Activated B cell treated with CpG ODN at 0.5 μM for 24 hours (primary cell): ENCODE results near the gene ATP8A2. TPM values are rescaled to one million over a fixed set of nuclear protein-coding genes. Genes with fewer than 3 reads are reported as not detected.

Experiments used
- ATAC-seq: fragments of 200-7000 bp; cut with Tn5 transposase; one replicate; pipeline ENCODE4 v1.10.0; 2021; ENCODE audit warnings: low read depth, mild to moderate bottlenecking, moderate library complexity
- CTCF ChIA-PET: fragments of 350-600 bp; sonication (Branson Sonifier 250); formaldehyde crosslinking; loops from one replicate; lab custom pipeline; 2021; ENCODE audit warnings: antibody characterized with exemption; lab: Charles Lee
- POLR2A ChIA-PET: fragments of 350-600 bp; sonication (Branson Sonifier 250); formaldehyde crosslinking; loops from one replicate; lab custom pipeline; 2021; ENCODE audit warnings: antibody characterized with exemption; lab: Charles Lee
- DNase-seq: peaks from one replicate; pipeline ENCODE4 v3.0.0; 2022
- H3K27ac Mint-ChIP-seq: one replicate; pipeline ENCODE4 v1.8.0; 2020; ENCODE audit warnings: mixed read lengths
- H3K27me3 Mint-ChIP-seq: one replicate; pipeline ENCODE4 v1.8.0; 2021; ENCODE audit warnings: mixed read lengths
- H3K36me3 Mint-ChIP-seq: one replicate; pipeline ENCODE4 v1.8.0; 2021; ENCODE audit warnings: low read depth, mixed read lengths
- H3K4me1 Mint-ChIP-seq: one replicate; pipeline ENCODE4 v1.8.0; 2021; ENCODE audit warnings: mixed read lengths
- H3K4me3 Mint-ChIP-seq: one replicate; pipeline ENCODE4 v1.8.0; 2020; ENCODE audit warnings: mild to moderate bottlenecking, mixed read lengths
- H3K9me3 Mint-ChIP-seq: one replicate; pipeline ENCODE4 v1.8.0; 2020; ENCODE audit warnings: mixed read lengths
- intact Hi-C: fragments of 100-400 bp; cut with micrococcal nuclease; formaldehyde crosslinking; loops from one replicate; pipeline ENCODE4 v1.15.1; 2024
- total RNA-seq: library from RNA; stranded (reverse); gene quantifications from 2 replicates; pipeline ENCODE4 v1.2.3, GENCODE V29; 2022
- TF ChIP-seq, protein P1 (sequence below): fragments of 200-600 bp; IDR thresholded peaks from one replicate; pipeline ENCODE4 v1.8.0; 2022; ENCODE audit warnings: antibody characterized with exemption, mild to moderate bottlenecking

Gene ATP8A2
- total RNA-seq, 1 donor from 2014 or later = not detected

DNA sequence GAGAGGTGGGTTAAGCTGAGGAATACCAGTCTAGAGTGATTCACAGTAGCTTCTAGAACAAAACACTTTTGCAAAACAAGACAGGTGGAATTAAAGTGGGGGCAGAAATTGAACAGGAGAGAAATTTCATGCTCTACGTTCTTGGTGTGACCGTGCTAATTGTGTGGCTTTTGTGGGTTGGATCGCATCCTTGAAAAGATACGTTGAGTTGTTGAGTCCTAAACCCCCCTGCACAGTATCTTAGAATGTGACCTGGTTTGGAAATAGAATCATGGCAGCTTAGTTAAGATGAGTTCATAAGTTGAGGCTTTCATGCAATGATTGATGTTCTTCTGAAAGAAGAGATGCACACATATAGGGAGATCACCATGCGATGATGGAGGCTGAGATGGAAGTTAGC lies 308.2 kb downstream of the ATP8A2 start:
- no peak overlapping the region for H3K4me3 Mint-ChIP-seq
- ATAC-seq = no peak
- TF ChIP-seq, protein P1, sequence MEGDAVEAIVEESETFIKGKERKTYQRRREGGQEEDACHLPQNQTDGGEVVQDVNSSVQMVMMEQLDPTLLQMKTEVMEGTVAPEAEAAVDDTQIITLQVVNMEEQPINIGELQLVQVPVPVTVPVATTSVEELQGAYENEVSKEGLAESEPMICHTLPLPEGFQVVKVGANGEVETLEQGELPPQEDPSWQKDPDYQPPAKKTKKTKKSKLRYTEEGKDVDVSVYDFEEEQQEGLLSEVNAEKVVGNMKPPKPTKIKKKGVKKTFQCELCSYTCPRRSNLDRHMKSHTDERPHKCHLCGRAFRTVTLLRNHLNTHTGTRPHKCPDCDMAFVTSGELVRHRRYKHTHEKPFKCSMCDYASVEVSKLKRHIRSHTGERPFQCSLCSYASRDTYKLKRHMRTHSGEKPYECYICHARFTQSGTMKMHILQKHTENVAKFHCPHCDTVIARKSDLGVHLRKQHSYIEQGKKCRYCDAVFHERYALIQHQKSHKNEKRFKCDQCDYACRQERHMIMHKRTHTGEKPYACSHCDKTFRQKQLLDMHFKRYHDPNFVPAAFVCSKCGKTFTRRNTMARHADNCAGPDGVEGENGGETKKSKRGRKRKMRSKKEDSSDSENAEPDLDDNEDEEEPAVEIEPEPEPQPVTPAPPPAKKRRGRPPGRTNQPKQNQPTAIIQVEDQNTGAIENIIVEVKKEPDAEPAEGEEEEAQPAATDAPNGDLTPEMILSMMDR = no peak
- POLR2A ChIA-PET = no interaction called here
- no peak for DNase-seq
- no peaks in the 10 kb centered on the region for H3K36me3 Mint-ChIP-seq
- CTCF ChIA-PET = no interaction called here
- H3K4me1 Mint-ChIP-seq = no peaks in the 10 kb centered on the region
- no peaks in the 10 kb centered on the region for H3K27me3 Mint-ChIP-seq
- intact Hi-C loops = no loop called here
- no peaks in the 10 kb centered on the region for H3K9me3 Mint-ChIP-seq
- H3K27ac Mint-ChIP-seq = no peak overlapping the region

DNA sequence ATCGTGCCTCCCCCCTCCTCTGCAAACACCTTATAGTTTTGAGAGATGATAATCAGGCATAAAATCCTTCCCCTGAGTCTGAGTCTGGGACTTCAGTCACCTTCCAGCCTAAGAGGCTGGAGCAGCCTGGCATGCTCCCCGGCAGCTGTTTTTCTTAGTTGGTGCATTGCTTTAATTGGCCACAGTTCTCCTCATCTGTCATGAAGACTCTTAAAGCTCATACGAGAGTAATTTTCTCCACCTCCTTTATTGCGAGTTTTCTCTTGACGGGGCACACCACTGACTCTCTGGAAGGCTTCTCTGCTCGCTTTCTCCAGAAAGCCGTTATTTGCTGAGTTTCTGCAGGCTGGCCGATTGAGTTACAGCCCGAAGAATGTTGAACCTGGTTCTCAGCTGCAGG lies 310.5 kb downstream of the ATP8A2 start:
- Mint-ChIP-seq H3K36me3 (no peaks in the 10 kb centered on the region), H3K27ac (no peak overlapping the region), H3K9me3 (no peaks in the 10 kb centered on the region), H3K4me1 (no peaks in the 10 kb centered on the region), H3K4me3 (no peak overlapping the region), H3K27me3 (no peaks in the 10 kb centered on the region)
- DNase-seq (no peak), ATAC-seq (no peak)
- CTCF ChIA-PET = no interaction called here
- TF ChIP-seq, protein P1 = no peak
- intact Hi-C loops = no loop called here
- POLR2A ChIA-PET = no interaction called here

DNA sequence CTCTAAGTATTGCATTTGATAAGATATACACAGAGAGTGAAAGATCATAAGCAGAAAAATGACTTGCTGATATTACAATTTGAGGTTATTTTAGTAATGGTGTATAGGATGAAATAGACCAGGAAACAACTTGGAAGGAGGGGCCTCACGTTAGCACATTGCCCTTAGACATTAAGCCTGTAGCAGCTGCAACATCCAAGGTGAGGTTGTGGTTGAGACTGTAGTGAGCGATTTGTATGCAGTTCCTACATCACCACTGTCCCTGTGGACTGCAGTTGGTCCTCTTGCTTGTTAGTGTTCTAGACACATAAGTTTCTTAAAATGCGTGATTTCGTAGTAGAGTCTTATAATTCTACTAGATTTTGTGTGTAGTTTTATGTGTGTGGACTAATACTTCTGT lies 311.3 kb downstream of the ATP8A2 start:
- no peak for DNase-seq
- CTCF ChIA-PET = no interaction called here
- POLR2A ChIA-PET = no interaction called here
- H3K27me3 Mint-ChIP-seq = no peaks in the 10 kb centered on the region
- TF ChIP-seq, protein P1 = no peak
- no peak overlapping the region for H3K27ac Mint-ChIP-seq
- H3K9me3 Mint-ChIP-seq = no peaks in the 10 kb centered on the region
- H3K36me3 Mint-ChIP-seq = no peaks in the 10 kb centered on the region
- H3K4me3 Mint-ChIP-seq = no peak overlapping the region
- intact Hi-C loops = no loop called here
- H3K4me1 Mint-ChIP-seq = no peaks in the 10 kb centered on the region
- no peak for ATAC-seq

DNA sequence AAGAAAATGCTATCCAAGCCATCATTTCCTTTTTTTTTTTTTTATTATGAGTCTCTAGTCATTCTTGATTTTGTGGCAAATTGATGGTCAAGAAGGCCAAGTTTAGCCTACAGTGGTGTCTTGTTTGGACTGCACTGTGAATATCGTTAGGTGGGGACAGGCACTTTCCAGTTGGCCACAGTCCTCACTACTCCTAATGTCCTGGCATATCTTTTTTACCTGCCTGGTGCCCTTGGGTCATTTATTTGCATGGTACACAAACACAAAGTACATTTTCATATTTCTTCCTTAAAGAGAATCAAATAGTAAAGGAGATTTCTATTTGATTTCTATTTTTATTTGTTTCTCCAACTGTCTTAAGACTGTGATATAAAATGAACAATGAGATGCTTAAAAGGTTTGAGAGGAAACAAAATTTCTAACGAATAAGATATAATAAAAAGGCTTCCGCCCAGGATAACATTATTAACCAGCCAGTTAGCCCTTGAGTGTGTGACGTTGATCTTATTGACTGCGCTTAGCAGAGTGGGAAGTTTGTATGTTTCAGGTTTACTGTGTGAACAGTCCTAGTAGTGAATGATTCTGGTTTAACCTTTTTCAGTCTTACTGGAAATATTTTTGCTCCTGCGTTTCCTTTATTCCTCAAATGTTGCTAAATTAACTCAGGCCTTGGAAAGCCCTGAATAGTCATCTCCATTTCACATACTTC lies 312.0 kb downstream of the ATP8A2 start:
- DNase-seq = no peak
- H3K27me3 Mint-ChIP-seq = no peaks in the 10 kb centered on the region
- TF ChIP-seq, protein P1 = no peak
- intact Hi-C loops = no loop called here
- H3K4me3 Mint-ChIP-seq = no peak overlapping the region
- H3K9me3 Mint-ChIP-seq = no peaks in the 10 kb centered on the region
- no peaks in the 10 kb centered on the region for H3K36me3 Mint-ChIP-seq
- POLR2A ChIA-PET = no interaction called here
- ATAC-seq = no peak
- CTCF ChIA-PET = no interaction called here
- H3K4me1 Mint-ChIP-seq = no peaks in the 10 kb centered on the region
- H3K27ac Mint-ChIP-seq = no peak overlapping the region

DNA sequence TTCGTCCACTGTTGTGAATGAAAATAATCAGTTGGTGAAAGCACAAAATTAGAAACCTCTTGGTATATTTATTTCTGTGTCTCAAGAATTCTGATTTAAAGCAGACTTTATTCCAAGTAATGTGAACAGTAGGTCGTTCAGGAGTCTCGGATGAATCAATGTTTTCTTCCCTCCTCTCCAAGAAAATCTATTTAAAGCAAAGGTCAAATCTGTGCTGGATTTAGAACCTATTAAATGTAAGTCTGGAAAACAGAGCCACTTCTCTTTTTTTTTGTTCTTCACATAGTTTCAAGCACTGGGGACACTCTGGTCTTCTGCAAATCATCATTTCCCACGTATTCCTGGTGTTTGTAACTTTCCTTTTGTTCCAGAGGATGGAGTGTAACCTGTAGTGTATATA lies 312.7 kb downstream of the ATP8A2 start:
- ATAC-seq (no peak), DNase-seq (no peak)
- ChIA-PET POLR2A (no interaction called here), CTCF (no interaction called here)
- H3K27ac Mint-ChIP-seq = no peak overlapping the region
- H3K36me3 Mint-ChIP-seq = no peaks in the 10 kb centered on the region
- no peak overlapping the region for H3K4me3 Mint-ChIP-seq
- TF ChIP-seq, protein P1 = no peak
- H3K9me3 Mint-ChIP-seq = no peaks in the 10 kb centered on the region
- intact Hi-C loops = no loop called here
- no peaks in the 10 kb centered on the region for H3K4me1 Mint-ChIP-seq
- no peaks in the 10 kb centered on the region for H3K27me3 Mint-ChIP-seq
